Retinal pigment epithelial cell (primary cell): Measurements from ENCODE around the gene SLC12A9.
"Not testable (repeated sequence)": the region's sequence is repeated elsewhere in the genome, so short reads cannot be mapped to it uniquely, and the experiment has no call there.

Experiments
- DNase-seq: peaks from one replicate; pipeline ENCODE4 v3.0.0-alpha.2; 2010; ENCODE audit warnings: low read depth
- H3K4me3 ChIP-seq: 2 replicates; pipeline ENCODE4 v1.5.1; 2011; ENCODE audit warnings: mild to moderate bottlenecking, low read length, control low read depth, moderate library complexity
- CTCF ChIP-seq: conservative IDR thresholded peaks from 2 replicates; pipeline ENCODE4 v1.5.1; 2011; ENCODE audit warnings: low read depth, low read length, control low read depth, inconsistent platforms

The SLC12A9 gene

GRCh38 chr7:100808354-100808875 is 44.1 kb upstream of the SLC12A9 start:
- no peak for TF ChIP-seq CTCF
- no peak overlapping the region for H3K4me3 ChIP-seq
- no peak for DNase-seq

- no peak for DNase-seq
Observed at GRCh38 chr7:100811480-100811879, 41.0 kb upstream of the SLC12A9 start.

GRCh38 chr7:100812729-100813128 is 39.8 kb upstream of the SLC12A9 start:
- TF ChIP-seq CTCF: no peak
- DNase-seq: no peak
- no peak overlapping the region for H3K4me3 ChIP-seq

More at GRCh38 chr7:100811480-100811879, 41.0 kb upstream of the SLC12A9 start:
- no peak overlapping the region for H3K4me3 ChIP-seq
- no peak for TF ChIP-seq CTCF

- not testable (repeated sequence) for DNase-seq, H3K4me3 ChIP-seq
Observed at GRCh38 chr7:100816515-100816914, 36.0 kb upstream of the SLC12A9 start.

- no peak for TF ChIP-seq CTCF
- no peak overlapping the region for H3K4me3 ChIP-seq
- no peak for DNase-seq
Observed at GRCh38 chr7:100817097-100817496, 35.4 kb upstream of the SLC12A9 start.

GRCh38 chr7:100818366-100818765 is 34.1 kb upstream of the SLC12A9 start:
- no peak overlapping the region for H3K4me3 ChIP-seq
- TF ChIP-seq CTCF: no peak
- DNase-seq: no peak

GRCh38 chr7:100818825-100819224 is 33.7 kb upstream of the SLC12A9 start:
- H3K4me3 ChIP-seq: no peak overlapping the region
- no peak for DNase-seq
- TF ChIP-seq CTCF: no peak

- no peak for TF ChIP-seq CTCF
- no peak overlapping the region for H3K4me3 ChIP-seq
- DNase-seq: no peak
Observed at GRCh38 chr7:100819586-100819985, 32.9 kb upstream of the SLC12A9 start.
